Fibroblast of gingiva (primary cell): ENCODE results near the gene FREY1.

Experiments
- DNase-seq: peaks from one replicate; pipeline ENCODE4 v3.0.0-alpha.2; 2011; ENCODE audit warnings: low read depth

The FREY1 gene

DNA sequence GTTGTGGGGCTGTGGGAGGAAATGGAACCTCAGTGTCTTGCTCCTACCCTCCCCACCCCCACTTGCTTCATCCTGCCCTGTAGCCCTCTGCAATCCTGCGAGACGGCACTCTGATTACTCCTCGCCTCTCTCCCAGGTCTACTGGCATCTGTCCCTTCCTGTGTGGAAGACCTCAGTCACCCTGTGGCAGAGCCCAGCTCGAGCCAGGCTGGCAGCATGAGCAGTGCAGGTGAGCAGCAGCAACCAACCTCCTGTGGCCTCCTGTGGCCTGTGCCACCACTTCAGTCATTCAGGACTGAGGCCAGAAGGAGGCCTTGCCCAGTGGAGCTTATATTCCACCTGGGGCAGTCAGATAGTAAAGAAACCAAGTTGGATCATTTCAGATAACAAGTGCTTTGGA is 36.4 kb downstream of the FREY1 start:
- no peak for DNase-seq

DNA sequence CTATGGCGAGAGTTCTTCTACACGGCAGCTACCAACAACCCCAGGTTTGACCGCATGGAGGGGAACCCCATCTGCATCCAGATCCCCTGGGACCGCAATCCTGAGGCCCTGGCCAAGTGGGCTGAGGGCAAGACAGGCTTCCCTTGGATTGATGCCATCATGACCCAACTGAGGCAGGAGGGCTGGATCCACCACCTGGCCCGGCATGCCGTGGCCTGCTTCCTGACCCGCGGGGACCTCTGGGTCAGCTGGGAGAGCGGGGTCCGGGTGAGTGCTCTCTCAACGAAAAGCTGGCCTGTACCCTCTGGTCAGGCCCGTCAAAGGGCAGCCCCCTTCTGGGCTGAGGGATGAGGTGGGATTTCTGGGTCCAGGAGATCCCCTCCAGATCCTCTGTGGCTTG is 37.5 kb downstream of the FREY1 start:
- no peak for DNase-seq

DNA sequence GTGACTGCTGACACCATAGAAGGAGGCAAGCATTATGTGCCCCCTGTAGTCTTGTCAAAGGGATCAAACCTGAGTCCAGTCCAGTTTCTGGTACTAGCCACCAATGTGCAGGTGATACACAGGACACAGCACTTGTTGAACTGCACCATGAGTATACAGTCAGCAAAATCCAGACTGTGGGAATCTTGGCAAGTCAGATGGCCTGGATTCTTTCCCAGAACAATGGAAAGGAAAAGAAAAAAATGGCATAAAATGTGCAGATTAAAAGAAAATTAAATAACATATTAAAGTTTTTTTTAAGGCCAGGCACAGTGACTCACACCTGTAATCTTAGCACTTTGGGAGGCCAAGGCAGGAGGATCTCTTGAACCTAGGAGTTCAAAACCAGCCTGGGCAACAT is 43.0 kb downstream of the FREY1 start:
- DNase-seq = no peak

DNA sequence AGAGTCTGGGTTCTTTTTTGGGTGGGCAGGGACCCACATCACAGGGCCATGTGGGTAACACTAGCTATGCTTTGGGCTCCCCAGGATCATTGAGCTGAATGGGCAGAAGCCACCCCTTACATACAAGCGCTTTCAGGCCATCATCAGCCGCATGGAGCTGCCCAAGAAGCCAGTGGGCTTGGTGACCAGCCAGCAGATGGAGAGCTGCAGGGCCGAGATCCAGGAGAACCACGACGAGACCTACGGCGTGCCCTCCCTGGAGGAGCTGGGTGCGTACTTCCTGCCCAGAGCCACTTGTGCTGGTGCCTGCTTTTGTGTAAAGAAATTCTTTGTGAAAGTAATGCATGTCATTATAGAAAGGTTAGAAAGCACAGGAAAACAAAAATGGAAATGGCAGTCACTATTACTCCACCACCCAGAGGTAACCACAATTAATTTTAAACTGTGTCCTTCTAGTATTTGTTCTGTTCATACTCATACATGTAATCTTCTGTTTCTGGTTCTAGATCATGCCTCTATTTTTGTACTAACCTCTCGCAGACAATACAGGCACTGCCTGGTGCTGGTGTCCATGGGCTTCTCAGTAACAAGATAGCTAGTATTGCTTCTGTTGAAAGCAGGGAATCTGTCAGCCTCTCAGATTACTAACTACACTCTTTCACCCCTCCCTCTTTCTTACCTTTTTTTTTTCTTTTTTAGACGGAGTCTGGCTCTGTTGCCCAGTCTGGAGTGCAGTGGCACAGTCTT is 46.1 kb downstream of the FREY1 start:
- DNase-seq = no peak

DNA sequence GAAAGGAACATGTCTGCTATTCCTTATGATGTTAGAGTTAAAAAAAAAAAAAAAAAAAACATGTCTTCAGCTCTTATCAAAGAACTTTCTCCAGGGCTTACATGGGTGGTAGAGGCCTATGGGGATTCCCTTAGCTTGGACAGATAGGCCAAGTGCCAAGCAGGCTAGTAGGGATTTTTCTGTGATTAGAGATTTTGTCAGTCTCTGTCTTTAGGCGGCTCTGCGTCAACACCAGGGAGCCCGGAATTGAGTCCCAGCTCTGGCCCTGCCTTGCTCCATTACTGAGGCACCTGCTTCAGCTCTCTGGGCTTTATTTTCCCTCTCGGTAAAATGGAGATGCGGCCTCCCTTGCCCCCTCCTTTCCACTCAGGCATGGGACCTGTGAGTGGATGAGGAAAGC is 46.7 kb downstream of the FREY1 start:
- no peak for DNase-seq

DNA sequence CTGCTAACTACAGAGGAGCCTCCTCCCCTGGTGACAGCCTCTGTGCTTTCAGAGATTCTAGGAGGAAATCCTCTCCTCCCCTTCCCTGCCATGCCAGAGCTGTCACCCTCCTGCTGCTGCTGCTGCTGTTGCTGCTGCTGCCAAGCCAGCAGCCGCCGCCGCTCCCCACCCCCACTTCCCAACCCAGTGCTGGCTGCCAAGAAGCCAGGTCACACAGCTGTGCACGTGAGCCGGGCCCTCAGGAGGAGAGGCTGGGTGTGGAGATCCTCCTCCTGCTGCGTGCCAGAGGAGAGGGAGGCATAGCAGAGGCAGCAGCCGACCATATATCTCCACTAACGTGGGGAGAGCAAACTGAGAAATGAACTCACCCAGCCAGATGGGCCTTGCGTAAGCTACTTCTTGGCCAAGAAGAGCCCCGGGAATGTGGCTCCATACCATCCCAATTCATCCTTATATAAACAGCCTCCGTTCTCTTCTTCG is 47.4 kb downstream of the FREY1 start:
- DNase-seq = peak; percentile 100

DNA sequence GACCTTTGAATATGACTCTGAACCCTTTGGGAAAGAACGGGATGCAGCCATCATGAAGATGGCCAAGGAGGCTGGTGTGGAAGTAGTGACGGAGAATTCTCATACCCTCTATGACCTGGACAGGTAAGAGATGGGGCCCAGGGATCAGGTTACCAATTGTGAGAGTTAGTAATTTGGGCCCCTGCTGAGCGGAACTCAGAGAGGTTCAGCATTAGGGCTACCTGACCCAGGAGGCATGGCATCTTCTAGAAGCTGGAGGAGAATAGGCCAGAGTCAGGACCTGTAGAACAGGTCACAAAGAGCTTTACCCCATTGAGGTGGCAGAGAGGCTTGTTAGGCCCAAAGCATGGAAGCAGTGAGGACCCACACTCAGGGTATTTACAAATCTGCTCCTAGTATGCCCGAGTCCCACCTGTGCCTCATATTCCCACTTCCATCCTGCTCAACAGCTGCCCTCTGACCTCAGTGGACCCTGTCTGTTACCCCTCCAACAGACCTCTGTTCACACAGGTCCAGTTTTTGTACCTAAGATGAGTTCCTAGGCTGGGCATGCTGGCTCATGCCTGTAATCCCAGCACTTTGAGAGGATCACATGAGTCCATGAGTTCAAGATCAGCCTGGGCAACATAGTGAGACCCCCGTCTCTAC is 48.2 kb downstream of the FREY1 start:
- DNase-seq = no peak

DNA sequence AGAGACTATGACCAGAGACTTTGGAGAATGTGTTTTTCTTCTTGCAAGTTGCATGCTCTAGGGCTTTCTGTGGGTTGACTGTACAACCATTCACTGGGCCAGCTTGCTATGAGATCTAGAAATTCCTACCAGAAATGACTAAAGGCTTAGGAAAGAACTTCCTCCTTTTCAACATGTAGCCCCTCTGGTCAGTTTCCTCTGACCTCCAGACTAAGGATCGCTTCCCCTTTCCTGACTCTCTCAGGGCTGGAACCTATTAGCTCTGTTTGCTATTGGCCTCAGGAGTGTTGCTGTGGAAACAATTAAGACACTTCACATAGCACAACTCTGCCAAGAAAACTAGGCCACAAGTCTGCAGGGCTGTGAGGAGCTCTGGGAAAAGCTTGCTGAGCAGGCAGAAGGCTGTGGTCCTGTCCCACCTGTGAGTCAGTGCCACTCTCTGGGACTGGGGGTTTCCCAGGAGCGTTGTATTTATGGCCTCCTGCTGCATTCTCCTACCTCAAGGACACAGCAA is 49.1 kb downstream of the FREY1 start:
- peak; percentile 98 for DNase-seq
